SK-N-SH treated with all-trans-retinoic acid at 6 μM for 48 hours (cell line): ENCODE measurements around the gene EDARADD.
A peak's percentile ranks its signal among the peaks of the same experiment; 100 is the strongest.

ENCODE experiments used
- ATAC-seq: fragments of 200-7000 bp; cut with Tn5 transposase; 3 replicates; pipeline ENCODE4 v1.9.1; 2020; ENCODE audit warnings: mild to moderate bottlenecking, moderate library complexity
- ARNTL ChIP-seq: fragments of 450-650 bp; formaldehyde crosslinking; IDR thresholded peaks from 2 replicates; pipeline ENCODE4 v1.5.0; 2020; ENCODE audit warnings: low read depth, mild to moderate bottlenecking, moderate library complexity, borderline replicate concordance
- BACH2 ChIP-seq: fragments of 250-450 bp; sonication (Bioruptor Pico); IDR thresholded peaks from 2 replicates; pipeline ENCODE4 v1.9.0; 2021; ENCODE audit warnings: mild to moderate bottlenecking, borderline replicate concordance
- CSDC2 ChIP-seq: fragments of 250-450 bp; sonication (Bioruptor Pico); IDR thresholded peaks from 2 replicates; pipeline ENCODE4 v1.5.0; 2020; ENCODE audit warnings: mild to moderate bottlenecking, moderate library complexity
- ESRRG ChIP-seq: fragments of 250-450 bp; sonication (Bioruptor Pico); IDR thresholded peaks from 2 replicates; pipeline ENCODE4 v1.6.1; 2021; ENCODE audit warnings: mild to moderate bottlenecking
- ISL1 ChIP-seq: fragments of 250-450 bp; sonication (Bioruptor Pico); IDR thresholded peaks from 2 replicates; pipeline ENCODE4 v2.1.2; 2022; ENCODE audit warnings: mild to moderate bottlenecking, moderate library complexity
- OSR1 ChIP-seq: fragments of 250-450 bp; sonication (Bioruptor Pico); IDR thresholded peaks from 2 replicates; pipeline ENCODE4 v1.8.0; 2022; ENCODE audit warnings: moderate library complexity, mild to moderate bottlenecking, inconsistent platforms
- PPARA ChIP-seq: fragments of 250-450 bp; sonication (Bioruptor Pico); IDR thresholded peaks from 2 replicates; pipeline ENCODE4 v1.5.0; 2020; ENCODE audit warnings: mild to moderate bottlenecking, borderline replicate concordance
- RARB ChIP-seq: fragments of 250-450 bp; sonication (Bioruptor Pico); IDR thresholded peaks from 2 replicates; pipeline ENCODE4 v1.8.0; 2021; ENCODE audit warnings: mild to moderate bottlenecking, moderate library complexity
- SNAI2 ChIP-seq: fragments of 250-450 bp; sonication (Bioruptor Pico); IDR thresholded peaks from 2 replicates; pipeline ENCODE4 v1.5.0; 2020; ENCODE audit warnings: mild to moderate bottlenecking, moderate library complexity
- TCF4 ChIP-seq: fragments of 250-450 bp; sonication (Bioruptor Pico); IDR thresholded peaks from 2 replicates; pipeline ENCODE4 v1.8.0; 2021; ENCODE audit warnings: mild to moderate bottlenecking, moderate library complexity, borderline replicate concordance
- TOX ChIP-seq: fragments of 250-450 bp; sonication (Bioruptor Pico); IDR thresholded peaks from 2 replicates; pipeline ENCODE4 v1.8.0; 2021; ENCODE audit warnings: mild to moderate bottlenecking, moderate library complexity, borderline replicate concordance
- ZC3H10 ChIP-seq: fragments of 250-450 bp; sonication (Bioruptor Pico); IDR thresholded peaks from 2 replicates; pipeline ENCODE4 v1.5.1; 2021; ENCODE audit warnings: mild to moderate bottlenecking, moderate library complexity
- ZFP3 ChIP-seq: fragments of 250-450 bp; sonication (Bioruptor Pico); IDR thresholded peaks from 2 replicates; pipeline ENCODE4 v1.5.0; 2020; ENCODE audit warnings: mild to moderate bottlenecking, moderate library complexity
- ZFP30 ChIP-seq: fragments of 450-650 bp; formaldehyde crosslinking; IDR thresholded peaks from 2 replicates; pipeline ENCODE4 v1.5.0; 2022; ENCODE audit warnings: mild to moderate bottlenecking, moderate library complexity
- ZNF565 ChIP-seq: fragments of 450-650 bp; formaldehyde crosslinking; conservative IDR thresholded peaks from 2 replicates; pipeline ENCODE4 v1.5.0; 2020; ENCODE audit warnings: low read depth, mild to moderate bottlenecking, moderate library complexity
- ZNF70 ChIP-seq: fragments of 450-650 bp; formaldehyde crosslinking; IDR thresholded peaks from 2 replicates; pipeline ENCODE4 v1.5.0; 2020; ENCODE audit warnings: mild to moderate bottlenecking, moderate library complexity
- ZNF8 ChIP-seq: fragments of 450-650 bp; formaldehyde crosslinking; IDR thresholded peaks from 2 replicates; pipeline ENCODE4 v1.5.0; 2020; ENCODE audit warnings: mild to moderate bottlenecking, moderate library complexity
- TF ChIP-seq, protein P1 (sequence below): fragments of 250-450 bp; sonication (Bioruptor Pico); IDR thresholded peaks from 2 replicates; pipeline ENCODE4 v1.5.1; 2021; ENCODE audit warnings: mild to moderate bottlenecking, moderate library complexity
- TF ChIP-seq, protein P2 (sequence below): fragments of 250-450 bp; sonication (Bioruptor Pico); IDR thresholded peaks from 2 replicates; pipeline ENCODE4 v1.8.0; 2021; ENCODE audit warnings: low read depth, mild to moderate bottlenecking, moderate library complexity, borderline replicate concordance
- TF ChIP-seq, protein P3 (sequence below): fragments of 250-450 bp; sonication (Bioruptor Pico); IDR thresholded peaks from 2 replicates; pipeline ENCODE4 v1.5.1; 2020; ENCODE audit warnings: low read depth, mild to moderate bottlenecking, moderate library complexity
- TF ChIP-seq, protein P4 (sequence below): fragments of 250-450 bp; sonication (Bioruptor Pico); IDR thresholded peaks from 2 replicates; pipeline ENCODE4 v1.8.0; 2020; ENCODE audit warnings: mild to moderate bottlenecking, moderate library complexity, borderline replicate concordance
- TF ChIP-seq, protein P5 (sequence below): fragments of 250-450 bp; sonication (Bioruptor Pico); IDR thresholded peaks from 2 replicates; pipeline ENCODE4 v1.5.0; 2020; ENCODE audit warnings: mild to moderate bottlenecking, moderate library complexity

The EDARADD gene

DNA sequence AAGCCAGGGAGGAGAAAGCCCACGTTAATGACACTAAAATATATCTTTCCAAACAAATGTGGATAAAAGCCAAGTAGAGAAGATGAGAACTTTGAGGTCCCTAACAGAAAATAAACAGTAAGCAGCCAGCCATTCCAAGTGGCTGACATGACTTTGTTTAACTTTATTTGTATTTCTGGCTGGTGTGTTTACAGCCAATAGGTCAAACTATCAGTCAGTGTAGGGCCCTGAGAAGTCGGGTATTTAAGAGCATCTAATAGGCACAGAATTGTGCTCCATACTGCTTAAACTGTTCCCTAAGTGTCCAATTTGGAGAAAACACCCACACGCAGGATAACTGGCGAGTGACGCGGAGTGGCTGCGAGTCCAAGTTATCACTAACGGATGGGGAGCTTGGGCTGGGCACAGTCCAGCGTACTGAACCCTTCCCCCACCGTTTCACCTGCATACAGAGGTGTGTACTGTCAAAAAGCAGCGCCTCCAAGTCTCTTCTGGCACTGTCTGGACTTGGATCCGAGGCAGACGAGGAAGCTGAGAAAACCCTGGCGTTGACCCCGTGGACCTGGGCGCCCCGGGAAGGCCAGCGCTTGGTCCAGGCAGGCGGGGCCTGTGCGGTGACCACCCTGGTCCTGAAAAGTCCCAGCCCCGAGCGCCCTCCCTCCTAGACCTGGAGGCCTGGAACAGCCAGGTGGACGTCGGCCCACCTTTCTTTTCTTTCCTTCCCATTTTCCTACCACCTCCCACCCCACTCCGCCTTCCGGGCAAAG is 129.0 kb downstream of the EDARADD start (continued):
- TF ChIP-seq, protein P1, sequence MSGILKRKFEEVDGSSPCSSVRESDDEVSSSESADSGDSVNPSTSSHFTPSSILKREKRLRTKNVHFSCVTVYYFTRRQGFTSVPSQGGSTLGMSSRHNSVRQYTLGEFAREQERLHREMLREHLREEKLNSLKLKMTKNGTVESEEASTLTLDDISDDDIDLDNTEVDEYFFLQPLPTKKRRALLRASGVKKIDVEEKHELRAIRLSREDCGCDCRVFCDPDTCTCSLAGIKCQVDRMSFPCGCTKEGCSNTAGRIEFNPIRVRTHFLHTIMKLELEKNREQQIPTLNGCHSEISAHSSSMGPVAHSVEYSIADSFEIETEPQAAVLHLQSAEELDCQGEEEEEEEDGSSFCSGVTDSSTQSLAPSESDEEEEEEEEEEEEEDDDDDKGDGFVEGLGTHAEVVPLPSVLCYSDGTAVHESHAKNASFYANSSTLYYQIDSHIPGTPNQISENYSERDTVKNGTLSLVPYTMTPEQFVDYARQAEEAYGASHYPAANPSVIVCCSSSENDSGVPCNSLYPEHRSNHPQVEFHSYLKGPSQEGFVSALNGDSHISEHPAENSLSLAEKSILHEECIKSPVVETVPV (CRISPR knock-in tag): no peak
- TF ChIP-seq SNAI2 (CRISPR knock-in tag): no peak
- no peak for TF ChIP-seq TCF4 (CRISPR knock-in tag)
- TF ChIP-seq RARB: no peak
- TF ChIP-seq PPARA (CRISPR knock-in tag): no peak
- TF ChIP-seq CSDC2 (CRISPR knock-in tag): no peak
- TF ChIP-seq ESRRG (CRISPR knock-in tag): no peak
- no peak for TF ChIP-seq ZNF70 (CRISPR knock-in tag)
- TF ChIP-seq ZNF8: no peak
- no peak for TF ChIP-seq OSR1 (CRISPR knock-in tag)
- no peak for TF ChIP-seq TOX (CRISPR knock-in tag)

DNA sequence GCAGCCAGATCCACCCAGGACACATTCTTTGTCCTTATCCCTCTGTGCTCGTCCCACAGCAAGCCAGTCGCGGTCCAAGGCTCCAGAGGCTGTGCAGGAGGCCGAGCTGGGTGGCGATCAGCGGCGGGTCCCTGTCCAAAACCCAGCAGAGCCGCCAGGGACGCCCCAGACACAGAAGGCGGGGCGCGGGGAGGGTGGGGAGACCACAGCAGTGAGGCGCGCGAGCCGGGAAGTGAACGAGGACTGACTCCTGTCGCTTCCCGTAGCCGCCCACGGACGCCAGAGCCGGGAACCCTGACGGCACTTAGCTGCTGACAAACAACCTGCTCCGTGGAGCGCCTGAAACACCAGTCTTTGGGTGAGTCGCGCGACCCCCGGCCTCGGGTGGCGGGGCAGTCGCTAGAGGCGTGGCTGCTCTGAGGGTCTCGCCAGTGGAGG is 129.6 kb downstream of the EDARADD start, which contains the start of gene LGALS8:
LGALS8 (plus strand) TSS at position 279 of the 438 bp plus-strand sequence. CDS start 2,089 bp downstream, outside the sequence.
- TF ChIP-seq, protein P2, sequence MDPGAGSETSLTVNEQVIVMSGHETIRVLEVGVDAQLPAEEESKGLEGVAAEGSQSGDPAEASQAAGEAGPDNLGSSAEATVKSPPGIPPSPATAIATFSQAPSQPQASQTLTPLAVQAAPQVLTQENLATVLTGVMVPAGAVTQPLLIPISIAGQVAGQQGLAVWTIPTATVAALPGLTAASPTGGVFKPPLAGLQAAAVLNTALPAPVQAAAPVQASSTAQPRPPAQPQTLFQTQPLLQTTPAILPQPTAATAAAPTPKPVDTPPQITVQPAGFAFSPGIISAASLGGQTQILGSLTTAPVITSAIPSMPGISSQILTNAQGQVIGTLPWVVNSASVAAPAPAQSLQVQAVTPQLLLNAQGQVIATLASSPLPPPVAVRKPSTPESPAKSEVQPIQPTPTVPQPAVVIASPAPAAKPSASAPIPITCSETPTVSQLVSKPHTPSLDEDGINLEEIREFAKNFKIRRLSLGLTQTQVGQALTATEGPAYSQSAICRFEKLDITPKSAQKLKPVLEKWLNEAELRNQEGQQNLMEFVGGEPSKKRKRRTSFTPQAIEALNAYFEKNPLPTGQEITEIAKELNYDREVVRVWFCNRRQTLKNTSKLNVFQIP (CRISPR knock-in tag): no peak
- TF ChIP-seq CSDC2 (CRISPR knock-in tag) (no peak), ZFP30 (no peak), PPARA (CRISPR knock-in tag) (no peak)
- TF ChIP-seq, protein P1 (CRISPR knock-in tag): no peak
- ATAC-seq: peak; percentile 92

DNA sequence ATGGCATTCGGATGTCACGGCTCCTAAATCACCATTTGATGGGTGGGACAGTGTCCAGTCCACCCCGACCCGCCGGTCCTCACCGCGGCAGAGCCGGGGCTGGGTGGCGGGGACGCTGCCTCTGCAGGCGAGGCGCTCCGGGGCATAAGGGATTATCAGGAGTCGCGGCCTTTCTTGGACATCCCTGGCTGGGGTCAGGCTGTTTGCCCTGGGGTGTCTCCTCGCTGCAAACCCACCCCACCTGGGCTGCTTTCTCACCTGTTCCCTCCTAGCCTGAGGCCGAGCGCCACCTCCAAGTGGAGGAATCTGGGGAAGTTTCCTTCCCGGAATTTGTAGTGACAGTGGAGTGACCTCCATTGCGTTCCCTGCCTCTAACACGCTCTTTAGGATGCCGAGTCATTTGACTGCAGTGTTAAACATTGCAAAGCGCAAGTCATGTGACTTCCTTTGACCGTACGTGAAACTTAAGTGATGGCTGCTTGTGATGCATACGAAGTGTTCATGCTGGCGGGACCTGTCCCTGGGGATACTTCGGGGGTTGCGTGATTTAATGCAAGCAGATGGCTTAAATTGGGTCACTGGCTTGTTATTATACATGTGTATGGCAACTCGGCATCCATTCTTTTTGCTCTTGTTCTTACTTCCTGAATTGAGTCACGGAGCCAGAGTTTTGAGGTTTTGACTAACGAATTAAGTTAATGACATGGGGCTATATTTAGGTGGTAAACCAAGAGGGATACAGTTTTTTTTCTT is 130.2 kb downstream of the EDARADD start:
- TF ChIP-seq BACH2 (CRISPR knock-in tag) (no peak), ZNF8 (no peak), ISL1 (CRISPR knock-in tag) (no peak), ZFP3 (CRISPR knock-in tag) (no peak), PPARA (CRISPR knock-in tag) (no peak), ZC3H10 (CRISPR knock-in tag) (no peak), ARNTL (no peak), ZNF565 (CRISPR knock-in tag) (no peak), ESRRG (CRISPR knock-in tag) (no peak)
- TF ChIP-seq, protein P1 (CRISPR knock-in tag): no peak
- ATAC-seq: peak; percentile 90

DNA sequence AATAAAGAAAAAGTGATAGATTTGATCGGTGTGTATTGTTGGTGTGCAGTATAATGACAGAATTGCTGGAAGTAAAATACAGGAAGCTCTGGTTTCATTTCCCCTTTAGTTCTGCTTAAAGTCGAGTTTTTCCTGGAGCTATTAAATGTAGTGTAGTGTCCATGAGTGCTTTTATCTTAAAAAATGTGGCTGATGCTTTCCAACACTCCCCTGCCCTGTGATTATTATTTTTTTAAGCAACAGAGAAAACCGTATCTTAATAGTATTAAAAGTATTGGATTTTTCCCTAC is 130.8 kb downstream of the EDARADD start:
- no peak for ATAC-seq
- TF ChIP-seq PPARA (CRISPR knock-in tag) (no peak), CSDC2 (CRISPR knock-in tag) (no peak), ZNF8 (no peak), TOX (CRISPR knock-in tag) (no peak), ZNF565 (CRISPR knock-in tag) (no peak), ISL1 (CRISPR knock-in tag) (no peak), ESRRG (CRISPR knock-in tag) (no peak), ZFP30 (no peak), SNAI2 (CRISPR knock-in tag) (no peak)
- TF ChIP-seq, protein P3, sequence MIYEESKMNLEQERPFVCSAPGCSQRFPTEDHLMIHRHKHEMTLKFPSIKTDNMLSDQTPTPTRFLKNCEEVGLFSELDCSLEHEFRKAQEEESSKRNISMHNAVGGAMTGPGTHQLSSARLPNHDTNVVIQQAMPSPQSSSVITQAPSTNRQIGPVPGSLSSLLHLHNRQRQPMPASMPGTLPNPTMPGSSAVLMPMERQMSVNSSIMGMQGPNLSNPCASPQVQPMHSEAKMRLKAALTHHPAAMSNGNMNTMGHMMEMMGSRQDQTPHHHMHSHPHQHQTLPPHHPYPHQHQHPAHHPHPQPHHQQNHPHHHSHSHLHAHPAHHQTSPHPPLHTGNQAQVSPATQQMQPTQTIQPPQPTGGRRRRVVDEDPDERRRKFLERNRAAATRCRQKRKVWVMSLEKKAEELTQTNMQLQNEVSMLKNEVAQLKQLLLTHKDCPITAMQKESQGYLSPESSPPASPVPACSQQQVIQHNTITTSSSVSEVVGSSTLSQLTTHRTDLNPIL (CRISPR knock-in tag): no peak
- TF ChIP-seq, protein P4, sequence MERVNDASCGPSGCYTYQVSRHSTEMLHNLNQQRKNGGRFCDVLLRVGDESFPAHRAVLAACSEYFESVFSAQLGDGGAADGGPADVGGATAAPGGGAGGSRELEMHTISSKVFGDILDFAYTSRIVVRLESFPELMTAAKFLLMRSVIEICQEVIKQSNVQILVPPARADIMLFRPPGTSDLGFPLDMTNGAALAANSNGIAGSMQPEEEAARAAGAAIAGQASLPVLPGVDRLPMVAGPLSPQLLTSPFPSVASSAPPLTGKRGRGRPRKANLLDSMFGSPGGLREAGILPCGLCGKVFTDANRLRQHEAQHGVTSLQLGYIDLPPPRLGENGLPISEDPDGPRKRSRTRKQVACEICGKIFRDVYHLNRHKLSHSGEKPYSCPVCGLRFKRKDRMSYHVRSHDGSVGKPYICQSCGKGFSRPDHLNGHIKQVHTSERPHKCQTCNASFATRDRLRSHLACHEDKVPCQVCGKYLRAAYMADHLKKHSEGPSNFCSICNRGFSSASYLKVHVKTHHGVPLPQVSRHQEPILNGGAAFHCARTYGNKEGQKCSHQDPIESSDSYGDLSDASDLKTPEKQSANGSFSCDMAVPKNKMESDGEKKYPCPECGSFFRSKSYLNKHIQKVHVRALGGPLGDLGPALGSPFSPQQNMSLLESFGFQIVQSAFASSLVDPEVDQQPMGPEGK (CRISPR knock-in tag): no peak
- TF ChIP-seq, protein P5, sequence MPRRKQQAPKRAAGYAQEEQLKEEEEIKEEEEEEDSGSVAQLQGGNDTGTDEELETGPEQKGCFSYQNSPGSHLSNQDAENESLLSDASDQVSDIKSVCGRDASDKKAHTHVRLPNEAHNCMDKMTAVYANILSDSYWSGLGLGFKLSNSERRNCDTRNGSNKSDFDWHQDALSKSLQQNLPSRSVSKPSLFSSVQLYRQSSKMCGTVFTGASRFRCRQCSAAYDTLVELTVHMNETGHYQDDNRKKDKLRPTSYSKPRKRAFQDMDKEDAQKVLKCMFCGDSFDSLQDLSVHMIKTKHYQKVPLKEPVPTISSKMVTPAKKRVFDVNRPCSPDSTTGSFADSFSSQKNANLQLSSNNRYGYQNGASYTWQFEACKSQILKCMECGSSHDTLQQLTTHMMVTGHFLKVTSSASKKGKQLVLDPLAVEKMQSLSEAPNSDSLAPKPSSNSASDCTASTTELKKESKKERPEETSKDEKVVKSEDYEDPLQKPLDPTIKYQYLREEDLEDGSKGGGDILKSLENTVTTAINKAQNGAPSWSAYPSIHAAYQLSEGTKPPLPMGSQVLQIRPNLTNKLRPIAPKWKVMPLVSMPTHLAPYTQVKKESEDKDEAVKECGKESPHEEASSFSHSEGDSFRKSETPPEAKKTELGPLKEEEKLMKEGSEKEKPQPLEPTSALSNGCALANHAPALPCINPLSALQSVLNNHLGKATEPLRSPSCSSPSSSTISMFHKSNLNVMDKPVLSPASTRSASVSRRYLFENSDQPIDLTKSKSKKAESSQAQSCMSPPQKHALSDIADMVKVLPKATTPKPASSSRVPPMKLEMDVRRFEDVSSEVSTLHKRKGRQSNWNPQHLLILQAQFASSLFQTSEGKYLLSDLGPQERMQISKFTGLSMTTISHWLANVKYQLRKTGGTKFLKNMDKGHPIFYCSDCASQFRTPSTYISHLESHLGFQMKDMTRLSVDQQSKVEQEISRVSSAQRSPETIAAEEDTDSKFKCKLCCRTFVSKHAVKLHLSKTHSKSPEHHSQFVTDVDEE (CRISPR knock-in tag): no peak
